Body of pancreas (tissue), 4 donors: ENCODE measurements around the gene AK1.

ENCODE experiments used
- POLR2A ChIP-seq, 3 donors: fragments of 450-650 bp; IDR thresholded peaks; one replicate each; pipeline ENCODE4 v1.6.1; 2016; ENCODE audit warnings: antibody characterized with exemption in 3 of 3, mild to moderate bottlenecking in 2 of 3
- TF ChIP-seq, protein P1 (sequence below), 7 experiments: fragments of 450-650 bp in 4 of 7; fragments of 200-600 bp in 3 of 7; sonication (generic) in 3 of 7; IDR thresholded peaks; one replicate each; pipeline ENCODE4 v1.5.1; 2016 to 2019; ENCODE audit warnings: antibody characterized with exemption in 7 of 7

DNA sequence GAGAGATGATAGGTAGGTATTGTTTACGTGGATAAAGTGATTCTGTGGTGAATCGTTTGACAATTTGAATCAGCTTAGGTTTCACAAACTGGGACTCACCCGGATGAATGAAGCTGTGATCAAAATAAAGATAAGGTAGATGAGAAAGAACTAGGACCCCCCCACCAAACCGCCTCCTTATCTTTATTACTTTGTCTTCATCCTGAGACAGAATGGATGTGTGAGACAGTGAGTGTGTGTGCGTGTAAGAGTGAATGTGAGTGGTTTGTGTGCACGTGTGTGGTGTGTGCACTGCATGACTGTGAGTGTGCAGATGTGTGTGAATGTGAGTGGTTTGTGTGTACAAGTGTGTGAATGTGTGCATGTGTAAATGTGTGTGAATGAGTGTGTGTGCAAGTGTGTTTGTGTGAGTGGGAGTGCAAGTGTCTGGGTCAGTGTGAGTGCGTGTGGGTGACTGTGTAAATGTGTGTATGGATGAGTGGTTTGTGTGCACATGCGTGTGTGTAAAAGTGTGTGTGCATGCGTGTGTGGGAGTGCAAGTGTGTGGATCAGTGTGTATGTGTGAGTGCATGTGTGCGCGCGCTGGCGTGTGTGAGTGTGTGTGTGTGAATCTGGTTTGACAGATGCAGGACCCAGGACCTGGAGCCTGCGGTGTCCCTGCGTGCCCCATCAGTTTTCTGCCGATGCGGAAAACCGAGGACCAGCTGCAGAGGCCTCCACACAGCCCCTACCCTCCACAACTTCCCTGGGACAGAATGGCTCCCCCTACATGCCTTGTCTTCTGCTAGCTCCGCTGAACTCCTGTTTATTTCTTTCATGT, 11.6 kb downstream of the AK1 start:
- TF ChIP-seq, protein P1, sequence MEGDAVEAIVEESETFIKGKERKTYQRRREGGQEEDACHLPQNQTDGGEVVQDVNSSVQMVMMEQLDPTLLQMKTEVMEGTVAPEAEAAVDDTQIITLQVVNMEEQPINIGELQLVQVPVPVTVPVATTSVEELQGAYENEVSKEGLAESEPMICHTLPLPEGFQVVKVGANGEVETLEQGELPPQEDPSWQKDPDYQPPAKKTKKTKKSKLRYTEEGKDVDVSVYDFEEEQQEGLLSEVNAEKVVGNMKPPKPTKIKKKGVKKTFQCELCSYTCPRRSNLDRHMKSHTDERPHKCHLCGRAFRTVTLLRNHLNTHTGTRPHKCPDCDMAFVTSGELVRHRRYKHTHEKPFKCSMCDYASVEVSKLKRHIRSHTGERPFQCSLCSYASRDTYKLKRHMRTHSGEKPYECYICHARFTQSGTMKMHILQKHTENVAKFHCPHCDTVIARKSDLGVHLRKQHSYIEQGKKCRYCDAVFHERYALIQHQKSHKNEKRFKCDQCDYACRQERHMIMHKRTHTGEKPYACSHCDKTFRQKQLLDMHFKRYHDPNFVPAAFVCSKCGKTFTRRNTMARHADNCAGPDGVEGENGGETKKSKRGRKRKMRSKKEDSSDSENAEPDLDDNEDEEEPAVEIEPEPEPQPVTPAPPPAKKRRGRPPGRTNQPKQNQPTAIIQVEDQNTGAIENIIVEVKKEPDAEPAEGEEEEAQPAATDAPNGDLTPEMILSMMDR (IDR thresholded peaks at IDR 0.05): no peak
- TF ChIP-seq POLR2A (IDR thresholded peaks at IDR 0.05): no peak
